DLD1 (cell line): Measurements from ENCODE around the gene KCNH3.

Source experiments
- in situ Hi-C: cut with HindIII; loops from 2 replicates; pipeline ENCODE4 v1.10.0; 2017; ENCODE audit warnings: low sequenced_read_pairs

Gene KCNH3

GRCh38 chr12:49559011-49559675 is 20.3 kb downstream of the KCNH3 start:
- in situ Hi-C loops, result no loop called here

GRCh38 chr12:49560695-49561094 is 21.9 kb downstream of the KCNH3 start:
- in situ Hi-C loops, result no loop called here

GRCh38 chr12:49562233-49562632 is 23.4 kb downstream of the KCNH3 start:
- in situ Hi-C loops, result no loop called here

- in situ Hi-C loops, result no loop called here
Observed at GRCh38 chr12:49562831-49563230, 24.0 kb downstream of the KCNH3 start.

- in situ Hi-C loops, result no loop called here
Observed at GRCh38 chr12:49563951-49564685, 25.3 kb downstream of the KCNH3 start.

GRCh38 chr12:49564686-49565405 is 26.0 kb downstream of the KCNH3 start:
- in situ Hi-C loops, result no loop called here

- in situ Hi-C loops, result no loop called here
Observed at GRCh38 chr12:49565406-49566265, 26.8 kb downstream of the KCNH3 start.

- in situ Hi-C loops, result no loop called here
Observed at GRCh38 chr12:49566361-49566760, 27.5 kb downstream of the KCNH3 start.

- in situ Hi-C loops, result no loop called here
Observed at GRCh38 chr12:49567302-49567610, 28.4 kb downstream of the KCNH3 start.

GRCh38 chr12:49567611-49568441 is 29.0 kb downstream of the KCNH3 start, which contains the start of gene MCRS1:
Gene MCRS1 (minus strand): TSS chr12:49568142. CDS start chr12:49566731, 1,411 bp downstream.
- in situ Hi-C loops, result no loop called here

GRCh38 chr12:49568442-49569162 is 29.8 kb downstream of the KCNH3 start:
- in situ Hi-C loops, result no loop called here

- in situ Hi-C loops, result loop anchor here (10.0 kb wide), 1 partner anchor 67 kb away; no protein-coding TSS in a partner anchor
Observed at GRCh38 chr12:49577589-49578315, 38.9 kb downstream of the KCNH3 start.

GRCh38 chr12:49578471-49579112 is 39.8 kb downstream of the KCNH3 start:
- in situ Hi-C loops, result loop anchor here (10.0 kb wide), 1 partner anchor 66 kb away; no protein-coding TSS in a partner anchor

GRCh38 chr12:49580572-49581535 is 42.0 kb downstream of the KCNH3 start:
- in situ Hi-C loops, result no loop called here

- in situ Hi-C loops, result no loop called here
Observed at GRCh38 chr12:49582201-49582600, 43.4 kb downstream of the KCNH3 start.

- in situ Hi-C loops, result no loop called here
Observed at GRCh38 chr12:49582850-49583249, 44.0 kb downstream of the KCNH3 start.
